Subcutaneous adipose tissue (tissue), 4 donors: ENCODE data around the gene UNC13A. TPM values are rescaled to one million over a fixed set of nuclear protein-coding genes. Genes with fewer than 3 reads are reported as not detected.

Experiments
- total RNA-seq, 4 donors: library from RNA; depleted of rRNA; stranded (reverse); fragments of >200 nt; gene quantifications; one replicate each; pipeline ENCODE4 v1.1.0, GENCODE V29; 2016
- TF ChIP-seq, protein P1 (sequence below): fragments of 450-650 bp; IDR thresholded peaks from one replicate; pipeline ENCODE4 v1.5.1; 2016; ENCODE audit warnings: low read depth, mild to moderate bottlenecking, control low read depth, antibody characterized with exemption, moderate library complexity

The UNC13A gene
- total RNA-seq, 4 donors from 2014 or later = not detected

DNA sequence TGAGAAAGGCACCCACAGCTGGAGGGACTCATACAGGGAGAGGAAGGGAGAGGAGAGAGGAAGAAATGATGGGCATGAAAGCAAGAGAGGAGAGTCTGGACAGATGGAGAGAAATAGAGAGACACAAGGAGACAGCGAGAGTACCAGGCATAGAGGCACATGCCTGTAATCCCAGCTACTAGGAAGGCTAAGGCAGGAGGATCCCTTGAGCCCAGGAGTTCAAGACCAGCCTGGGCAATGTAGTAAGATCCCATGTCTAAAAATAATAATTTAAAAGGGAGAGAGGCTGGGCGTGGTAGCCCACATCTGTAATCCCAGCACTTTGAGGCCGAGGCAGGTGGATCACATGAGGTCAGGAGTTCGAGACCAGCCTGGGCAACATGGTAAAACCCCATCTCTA is 9.3 kb downstream of the UNC13A start:
- TF ChIP-seq, protein P1, sequence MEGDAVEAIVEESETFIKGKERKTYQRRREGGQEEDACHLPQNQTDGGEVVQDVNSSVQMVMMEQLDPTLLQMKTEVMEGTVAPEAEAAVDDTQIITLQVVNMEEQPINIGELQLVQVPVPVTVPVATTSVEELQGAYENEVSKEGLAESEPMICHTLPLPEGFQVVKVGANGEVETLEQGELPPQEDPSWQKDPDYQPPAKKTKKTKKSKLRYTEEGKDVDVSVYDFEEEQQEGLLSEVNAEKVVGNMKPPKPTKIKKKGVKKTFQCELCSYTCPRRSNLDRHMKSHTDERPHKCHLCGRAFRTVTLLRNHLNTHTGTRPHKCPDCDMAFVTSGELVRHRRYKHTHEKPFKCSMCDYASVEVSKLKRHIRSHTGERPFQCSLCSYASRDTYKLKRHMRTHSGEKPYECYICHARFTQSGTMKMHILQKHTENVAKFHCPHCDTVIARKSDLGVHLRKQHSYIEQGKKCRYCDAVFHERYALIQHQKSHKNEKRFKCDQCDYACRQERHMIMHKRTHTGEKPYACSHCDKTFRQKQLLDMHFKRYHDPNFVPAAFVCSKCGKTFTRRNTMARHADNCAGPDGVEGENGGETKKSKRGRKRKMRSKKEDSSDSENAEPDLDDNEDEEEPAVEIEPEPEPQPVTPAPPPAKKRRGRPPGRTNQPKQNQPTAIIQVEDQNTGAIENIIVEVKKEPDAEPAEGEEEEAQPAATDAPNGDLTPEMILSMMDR = no peak

DNA sequence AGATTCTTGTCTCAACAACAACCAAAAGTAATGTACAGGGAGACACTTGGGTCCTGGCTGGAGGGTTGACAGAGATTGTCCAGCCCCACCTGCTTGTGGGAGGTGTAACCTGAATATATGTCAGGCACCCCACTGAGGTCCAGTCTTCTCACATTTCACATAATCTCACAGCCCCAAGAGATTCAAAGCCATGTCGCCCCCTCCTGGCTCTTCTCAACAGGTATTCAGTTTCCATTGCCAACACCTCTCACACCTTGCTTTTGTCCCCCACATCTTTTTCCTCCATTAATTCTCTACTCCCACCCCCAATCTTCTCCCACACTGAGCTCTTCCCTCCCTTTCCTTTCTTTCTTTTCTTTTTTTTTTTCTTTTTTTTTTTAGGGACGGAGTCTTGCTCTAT is 11.2 kb downstream of the UNC13A start:
- TF ChIP-seq, protein P1 = no peak

DNA sequence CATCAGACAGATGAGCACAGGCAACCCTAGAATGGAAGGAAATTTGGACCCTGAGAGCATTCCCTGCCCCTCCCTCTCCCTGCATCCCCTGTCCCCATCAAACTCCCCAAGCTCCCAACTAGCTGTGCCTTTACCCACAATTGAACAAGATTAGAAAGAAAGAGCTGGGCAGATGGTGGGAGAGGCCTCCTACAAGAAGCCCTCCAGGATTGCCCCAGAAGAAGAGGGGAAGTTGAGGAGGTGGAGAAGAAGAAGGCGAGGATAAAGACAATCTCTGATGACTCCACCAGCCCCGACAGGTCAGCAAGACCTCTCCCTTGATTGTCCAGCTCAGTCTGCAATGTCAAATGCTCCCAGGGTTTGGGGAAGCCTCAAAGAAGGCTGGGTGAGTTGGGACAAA is 11.9 kb downstream of the UNC13A start:
- TF ChIP-seq, protein P1 = no peak

DNA sequence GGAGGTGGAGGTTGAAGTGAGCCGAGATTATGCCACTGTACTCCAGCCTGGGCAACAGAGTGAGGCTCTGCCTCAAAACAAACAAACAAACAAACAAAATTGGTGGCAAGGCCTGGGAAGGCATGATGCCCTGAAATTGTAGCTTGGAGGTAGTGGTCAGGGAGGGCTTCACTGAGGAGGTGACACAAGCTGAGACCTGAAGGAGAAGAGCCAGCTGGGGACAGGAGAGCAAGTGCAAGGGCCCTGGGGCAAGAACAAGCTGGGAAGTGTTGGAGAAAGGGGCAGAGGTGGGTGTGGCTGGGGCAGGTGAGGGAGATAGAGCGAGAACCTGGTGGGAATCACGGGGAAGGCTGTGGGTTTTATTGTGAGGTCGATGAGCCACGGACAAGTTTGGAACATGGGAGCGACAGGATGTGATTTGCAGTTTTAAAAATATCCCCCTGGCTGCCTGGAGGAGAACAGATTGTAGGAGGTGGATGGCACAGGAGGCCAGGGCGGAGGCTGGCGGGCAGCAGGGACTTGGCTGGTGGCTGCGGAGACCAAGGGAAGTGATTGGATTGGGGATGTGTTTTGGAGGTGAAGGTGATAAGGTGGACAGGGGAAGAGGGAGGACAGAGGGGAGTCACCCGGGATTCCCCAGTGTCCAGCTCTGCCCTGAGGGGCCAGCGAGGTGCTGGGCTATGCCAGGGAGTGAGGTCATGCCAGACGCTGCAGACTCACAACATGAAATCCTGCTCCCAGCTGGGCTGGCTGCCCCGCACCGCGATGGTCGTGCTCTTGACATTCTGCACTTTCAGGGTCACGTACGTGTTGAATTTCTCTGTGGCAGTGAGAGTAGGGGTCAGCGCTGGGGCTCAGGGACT is 14.0 kb downstream of the UNC13A start:
- TF ChIP-seq, protein P1 = no peak

DNA sequence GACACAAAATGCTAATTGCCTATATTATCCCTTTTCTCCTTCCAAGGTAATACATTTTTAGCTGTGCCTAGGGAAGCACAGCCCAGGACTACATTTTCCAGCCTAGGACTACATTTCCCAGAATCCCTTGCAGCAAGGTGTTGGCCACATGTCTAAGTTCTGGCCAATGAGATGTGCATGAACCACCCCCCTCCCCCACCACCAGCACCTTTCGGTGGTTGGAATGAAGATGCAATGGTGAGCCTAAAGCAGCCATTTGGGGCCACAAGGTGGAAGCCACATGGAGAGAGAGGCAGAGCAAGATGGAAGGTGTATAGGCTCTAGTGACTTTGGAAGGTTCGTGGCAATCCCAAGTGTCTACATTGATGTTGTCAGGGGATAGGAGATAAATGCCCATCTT is 16.2 kb downstream of the UNC13A start:
- TF ChIP-seq, protein P1 = no peak

DNA sequence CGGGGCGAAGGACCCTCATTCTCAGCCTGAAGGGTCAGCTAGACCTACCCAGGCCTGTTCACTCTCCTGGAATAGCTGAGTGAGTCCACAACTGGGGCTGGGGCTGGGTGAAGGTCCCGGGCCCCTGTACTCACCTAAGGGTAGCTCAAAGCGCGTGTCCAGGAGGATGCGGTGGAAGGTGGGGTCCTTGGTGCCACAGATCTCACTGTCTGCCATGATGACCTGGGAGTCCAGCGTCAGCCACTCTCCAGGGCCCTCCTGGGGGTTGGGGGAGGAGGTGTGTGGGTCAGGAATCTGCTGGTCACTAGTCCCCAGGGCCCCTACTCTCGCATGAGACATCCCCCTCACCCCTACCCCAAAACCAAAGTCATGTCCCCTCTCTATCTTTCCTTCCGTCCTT is 18.7 kb downstream of the UNC13A start:
- TF ChIP-seq, protein P1 = no peak

DNA sequence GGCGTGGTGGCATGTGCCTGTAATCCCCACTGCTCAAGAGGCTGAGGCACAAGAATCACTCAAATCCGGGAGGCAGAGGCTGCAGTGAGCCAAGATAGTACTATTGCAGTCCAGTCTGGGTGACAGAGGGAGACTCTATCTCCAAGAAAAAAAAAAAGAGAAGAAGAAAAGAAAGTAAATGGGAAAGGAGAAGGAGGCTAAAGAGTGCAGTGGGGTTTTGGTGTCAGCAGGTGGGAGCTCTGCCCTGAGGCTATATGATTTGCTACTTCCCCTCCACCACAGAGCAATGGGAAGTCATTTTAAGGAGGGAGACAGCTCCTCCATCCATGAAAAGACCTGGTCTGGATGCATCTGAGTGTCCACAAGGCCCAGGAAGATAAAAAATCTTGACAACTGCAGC is 23.1 kb downstream of the UNC13A start:
- TF ChIP-seq, protein P1 = no peak
